HG03354 (cell line): ENCODE data around the gene PSMG4.

ENCODE experiments used
- ATAC-seq: cut with Tn5 transposase; IDR thresholded peaks from one replicate; pipeline ENCODE4 v1.9.1; 2021; ENCODE audit warnings: mild to moderate bottlenecking; ENCODE audit not compliant: unreplicated experiment, poor library complexity, severe bottlenecking

PSMG4 gene, protein sequence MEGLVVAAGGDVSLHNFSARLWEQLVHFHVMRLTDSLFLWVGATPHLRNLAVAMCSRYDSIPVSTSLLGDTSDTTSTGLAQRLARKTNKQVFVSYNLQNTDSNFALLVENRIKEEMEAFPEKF

DNA sequence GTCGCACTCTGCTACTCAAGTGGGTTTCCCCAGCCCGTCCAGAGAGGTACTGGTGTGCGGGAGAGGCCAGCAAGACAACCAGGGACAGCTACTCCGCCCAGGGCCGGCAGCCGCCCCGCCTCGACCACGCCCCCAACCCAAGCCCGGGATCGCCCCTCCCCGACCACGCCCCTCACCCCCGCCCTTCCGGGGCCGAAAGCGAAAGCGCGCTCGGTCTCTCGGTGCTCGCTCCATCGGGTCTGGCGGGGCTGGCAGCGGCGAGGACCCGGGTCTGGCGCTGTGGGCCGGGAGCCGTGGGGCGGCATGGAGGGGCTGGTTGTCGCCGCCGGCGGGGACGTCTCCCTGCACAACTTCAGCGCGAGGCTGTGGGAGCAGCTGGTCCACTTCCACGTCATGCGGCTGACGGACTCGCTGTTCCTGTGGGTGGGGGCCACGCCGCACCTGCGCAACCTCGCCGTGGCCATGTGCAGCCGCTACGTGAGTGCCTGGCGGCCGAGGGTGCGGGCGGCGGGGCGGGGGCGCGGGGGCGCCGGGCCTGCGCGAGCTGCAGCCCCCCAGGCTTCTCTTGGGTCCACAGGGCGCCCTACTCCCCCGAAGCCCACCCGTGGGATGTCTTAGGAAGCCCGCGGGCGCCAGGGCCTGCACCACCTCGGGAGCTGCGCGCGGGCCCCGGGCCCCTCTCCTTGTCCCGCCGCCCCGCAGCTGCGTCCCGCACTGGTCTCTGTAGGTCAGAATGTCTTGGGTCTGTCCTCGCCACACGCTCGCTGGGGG lies at the start of gene PSMG4:
TSS of gene PSMG4 (plus strand) at position 228 of the 771 bp plus-strand sequence. CDS start at position 304, 76 bp downstream.
- peak; percentile 78 for ATAC-seq

DNA sequence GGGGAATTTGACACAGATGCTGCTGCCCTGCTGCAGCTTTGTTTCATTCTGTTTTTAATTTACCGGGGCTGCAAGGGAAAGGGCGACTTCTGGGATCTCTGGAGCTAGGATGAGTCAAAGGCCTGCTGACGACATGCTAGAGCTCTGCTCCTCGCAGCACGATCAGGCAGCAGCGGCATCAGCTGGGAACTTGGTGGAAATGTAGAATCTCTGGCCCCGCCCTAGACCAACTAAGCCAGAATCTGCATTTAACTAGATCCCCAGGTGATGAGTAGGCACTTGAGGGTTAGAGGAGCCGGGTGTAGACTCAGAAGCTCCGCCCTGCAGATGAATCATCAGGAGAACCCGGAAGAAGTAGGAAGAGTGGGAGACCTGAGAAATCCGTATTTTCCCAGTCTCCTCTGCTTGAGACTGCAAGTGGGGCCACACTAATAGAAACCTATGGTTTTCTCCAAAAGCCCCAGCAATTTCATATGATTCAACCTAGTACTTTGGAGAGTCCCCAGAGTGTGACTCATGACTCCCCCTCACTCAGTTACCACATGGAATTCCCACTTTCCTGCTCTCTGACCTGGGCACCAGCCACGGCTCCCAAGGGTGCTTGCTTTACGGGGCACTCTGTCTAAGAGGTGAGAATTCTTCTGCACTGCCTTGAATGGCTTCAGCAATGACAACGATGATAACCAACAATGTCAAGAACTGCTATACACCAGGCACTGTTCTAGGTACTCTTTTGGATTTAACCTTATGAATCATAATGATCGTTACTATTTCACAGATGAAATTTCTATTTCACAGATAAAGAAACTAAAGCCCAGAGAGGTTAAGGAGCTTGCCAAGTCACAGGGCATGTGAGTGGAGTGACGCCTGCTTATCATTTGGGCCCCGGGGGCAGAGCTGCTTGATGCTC lies 49.4 kb upstream of the PSMG4 start:
- peak; percentile 48 for ATAC-seq

DNA sequence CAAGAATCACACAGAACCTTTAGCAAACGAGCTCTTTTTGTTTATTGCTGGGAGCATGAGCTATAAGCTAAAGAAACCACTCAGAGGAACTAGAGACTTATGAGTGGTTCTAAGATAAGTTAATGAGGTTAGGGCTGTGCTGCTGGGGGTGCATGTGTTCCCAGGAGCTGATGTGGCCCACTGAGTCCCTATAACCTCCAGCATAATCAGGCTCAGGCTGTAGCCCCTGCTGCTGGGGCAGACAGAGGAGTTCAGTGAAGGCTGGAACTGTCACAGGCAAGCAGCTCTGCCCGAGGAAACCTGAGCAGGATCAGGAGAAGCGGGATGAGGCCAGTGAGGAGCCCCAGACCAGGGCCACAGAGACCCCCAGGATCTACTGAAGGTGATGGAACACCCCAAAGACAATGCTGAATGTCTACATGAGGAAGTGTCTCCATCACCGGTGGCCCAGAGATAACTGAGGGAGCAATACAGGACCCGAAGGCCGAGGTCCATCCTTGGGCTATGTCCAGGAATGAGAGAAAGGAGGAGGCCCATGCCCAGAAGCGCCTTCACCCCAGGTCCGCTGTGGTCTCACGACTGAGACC lies 48.6 kb upstream of the PSMG4 start:
- ATAC-seq = no peak

DNA sequence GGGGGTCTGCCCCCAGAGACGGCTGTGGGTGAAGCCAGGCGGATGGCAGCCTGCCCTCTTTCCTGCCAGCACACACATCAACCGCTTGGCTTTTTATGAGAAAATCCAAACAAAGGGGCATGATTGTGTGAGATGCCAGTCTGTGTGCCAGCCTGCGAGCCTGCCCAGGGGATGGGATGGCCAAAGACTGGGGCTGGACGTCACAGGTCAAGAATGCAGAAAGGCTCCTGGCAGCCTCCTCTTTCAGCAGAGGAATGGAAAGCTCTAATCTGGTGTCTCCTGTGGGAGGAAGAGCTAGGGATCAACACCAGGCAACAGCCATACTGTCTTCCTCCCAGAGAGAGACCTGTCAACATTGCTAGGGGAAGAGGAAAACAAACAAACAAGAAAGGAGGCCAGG lies 47.1 kb upstream of the PSMG4 start:
- ATAC-seq = no peak

DNA sequence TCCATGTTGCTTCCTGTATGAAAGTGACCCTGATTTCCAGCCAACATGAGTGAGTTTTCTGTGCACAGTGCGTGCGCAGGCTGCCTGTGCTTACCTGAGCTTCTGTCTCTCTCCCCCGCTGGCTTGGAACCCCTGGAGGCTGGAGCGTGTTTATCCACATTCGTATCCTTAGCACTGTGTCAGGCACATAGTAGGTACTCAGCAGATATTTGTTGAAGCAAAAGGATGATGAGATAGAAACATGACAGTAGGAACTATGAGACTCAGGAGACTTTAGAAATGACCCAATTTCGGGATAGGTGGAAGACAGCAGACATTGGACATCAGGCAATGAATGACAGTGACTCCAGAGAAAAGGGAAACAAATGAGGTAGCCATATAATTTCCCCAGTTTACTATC lies 46.5 kb upstream of the PSMG4 start:
- ATAC-seq = no peak

DNA sequence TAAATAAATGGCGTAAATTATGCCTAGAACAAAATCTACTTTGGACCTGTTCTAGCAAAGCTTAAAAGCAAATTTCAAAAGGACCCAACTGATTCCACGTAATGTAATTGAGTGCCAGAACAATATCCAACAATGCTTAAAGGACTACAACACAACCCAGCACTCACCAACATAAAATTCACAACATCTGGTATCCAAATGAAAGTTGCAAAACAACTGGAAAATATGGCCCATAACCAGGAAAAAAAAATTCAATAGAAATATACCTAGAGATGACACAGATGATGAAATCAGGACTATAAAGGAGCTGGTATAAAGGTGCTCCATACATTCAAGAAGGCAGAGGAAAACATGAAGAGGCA lies 45.4 kb upstream of the PSMG4 start:
- no peak for ATAC-seq

DNA sequence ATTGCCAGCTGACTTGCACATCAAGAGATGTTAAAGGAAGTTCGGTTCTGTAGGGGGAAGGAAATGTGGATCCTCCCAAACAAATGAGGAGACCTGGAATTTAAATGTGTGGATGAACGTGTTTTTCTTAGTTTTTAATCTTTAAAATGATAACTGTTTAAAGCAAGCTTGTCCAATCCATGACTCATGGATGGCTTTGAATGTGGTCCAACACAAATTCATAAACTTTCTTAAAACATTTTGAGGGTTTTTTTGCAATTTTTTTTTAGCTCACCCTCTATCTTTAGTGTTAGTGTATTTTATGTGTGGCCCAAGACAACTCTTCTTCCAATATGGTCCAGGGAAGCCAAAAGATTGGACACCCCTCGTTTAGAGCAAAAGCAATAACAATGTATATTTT lies 43.8 kb upstream of the PSMG4 start:
- ATAC-seq = no peak

DNA sequence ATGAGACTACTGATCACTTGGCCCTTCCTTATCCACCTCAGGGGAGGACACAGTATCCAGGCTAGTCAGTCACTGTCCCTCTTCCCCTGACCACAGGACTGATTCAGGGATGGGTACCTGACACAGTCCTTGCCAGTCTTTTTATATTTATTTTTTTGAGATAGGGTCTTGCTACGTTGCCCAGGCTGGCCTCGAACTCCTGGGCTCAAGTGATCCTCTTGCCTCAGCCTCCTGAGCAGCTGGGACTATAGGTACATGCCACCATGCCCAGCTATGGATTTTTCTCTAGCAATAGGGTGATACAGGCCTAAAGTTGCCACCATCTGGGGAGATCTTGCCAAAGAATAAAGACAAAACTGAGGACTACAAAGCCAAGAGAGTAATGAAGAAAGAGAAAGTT lies 41.5 kb upstream of the PSMG4 start:
- ATAC-seq = no peak

DNA sequence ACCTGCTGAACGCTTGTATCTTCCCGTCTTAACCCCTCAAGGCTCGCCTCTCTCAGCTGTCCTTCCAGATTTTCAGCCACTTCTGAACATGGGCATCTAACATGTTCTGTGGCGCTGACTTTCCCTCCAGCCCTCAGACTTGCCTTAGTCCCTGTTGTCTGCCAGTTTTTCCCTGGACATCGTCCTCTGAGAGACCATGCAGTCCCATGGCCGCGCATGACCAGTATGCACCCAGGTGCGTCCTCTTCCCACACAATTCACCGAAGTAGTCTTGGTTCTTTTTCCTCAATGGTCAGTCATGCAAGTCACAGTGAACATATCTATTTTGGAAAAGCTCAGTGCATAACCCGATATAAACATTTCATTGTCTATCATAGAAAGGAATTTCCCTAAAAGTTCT lies 40.5 kb upstream of the PSMG4 start:
- ATAC-seq = no peak

DNA sequence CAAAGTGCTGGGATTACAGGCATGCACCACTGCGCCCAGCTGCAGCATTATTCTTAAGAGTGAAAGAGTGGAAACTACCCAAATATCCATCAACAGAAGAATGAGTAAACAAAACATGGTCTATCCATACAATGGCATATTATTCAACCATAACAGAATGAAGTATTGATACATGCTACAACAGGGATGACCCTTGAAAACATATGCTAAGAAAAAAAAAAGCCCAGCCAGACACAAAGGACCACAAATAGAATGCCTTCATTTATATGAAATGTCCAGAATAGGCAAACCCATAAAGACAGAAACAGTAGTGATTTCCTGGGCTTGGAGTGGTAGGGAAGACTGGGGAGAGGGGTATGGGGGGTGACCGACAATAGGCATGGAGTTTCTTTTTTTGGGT lies 38.4 kb upstream of the PSMG4 start:
- no peak for ATAC-seq

DNA sequence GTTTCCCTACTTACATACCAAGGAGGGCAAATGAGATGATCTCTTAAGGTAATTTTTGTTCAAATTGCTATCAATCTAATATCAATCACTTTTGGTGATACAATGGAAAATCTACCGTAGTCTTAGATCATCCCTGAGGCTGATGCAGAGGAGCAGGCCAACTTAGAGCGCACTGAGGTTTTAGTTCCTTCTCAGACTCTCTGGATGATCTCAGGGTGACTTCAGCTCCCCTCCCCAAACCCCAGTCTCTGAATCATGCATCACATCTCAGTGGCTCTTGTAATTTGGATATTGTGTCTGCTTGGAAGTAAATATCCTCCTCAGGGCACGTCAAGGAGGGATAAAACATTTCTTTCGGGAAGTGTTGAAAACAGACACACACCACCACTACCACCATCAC lies 37.2 kb upstream of the PSMG4 start:
- ATAC-seq = no peak

DNA sequence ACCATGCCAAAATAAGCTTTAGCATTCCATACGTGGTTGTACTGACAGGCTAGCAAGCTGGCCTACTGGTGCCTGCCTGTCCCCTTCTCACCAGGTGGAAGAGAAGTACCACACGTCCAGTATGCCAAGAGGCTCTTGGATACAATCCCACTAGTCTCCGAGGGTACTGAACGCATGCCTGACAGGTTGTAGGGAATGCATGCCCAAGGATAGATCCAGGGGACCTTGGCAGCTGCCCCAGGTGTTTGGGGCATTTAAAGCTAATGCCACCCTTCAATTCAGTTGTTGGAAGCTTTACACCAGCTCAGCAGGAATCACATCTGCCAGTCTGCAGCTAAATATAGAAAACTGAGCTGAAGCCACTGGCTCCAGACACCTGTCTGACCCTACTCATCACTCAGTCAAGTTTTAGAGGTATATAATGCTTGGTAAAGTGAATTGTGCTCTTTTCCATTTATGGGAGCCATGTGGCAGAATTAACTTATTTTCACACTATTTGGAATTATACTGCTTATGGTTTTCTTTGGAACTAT lies 36.2 kb upstream of the PSMG4 start:
- ATAC-seq = no peak

DNA sequence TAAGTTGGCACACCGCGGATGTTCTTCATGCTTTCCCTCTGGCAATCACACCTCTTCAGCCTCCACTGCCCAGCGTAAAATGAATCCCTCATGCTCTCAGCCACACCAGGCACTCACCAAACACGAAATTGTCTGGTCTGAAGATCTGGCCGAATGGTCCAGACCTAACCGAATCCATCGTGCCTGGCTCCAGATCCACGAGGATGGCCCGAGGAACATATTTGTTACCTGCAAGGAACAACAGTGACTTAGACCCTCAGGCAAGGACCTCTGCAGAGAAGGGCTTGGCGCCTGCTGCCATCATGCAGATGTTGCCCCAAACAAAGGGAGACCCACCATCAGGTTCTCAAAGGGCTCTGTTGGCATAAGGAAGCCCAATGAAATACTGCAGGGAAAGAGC lies 32.7 kb upstream of the PSMG4 start:
- no peak for ATAC-seq

DNA sequence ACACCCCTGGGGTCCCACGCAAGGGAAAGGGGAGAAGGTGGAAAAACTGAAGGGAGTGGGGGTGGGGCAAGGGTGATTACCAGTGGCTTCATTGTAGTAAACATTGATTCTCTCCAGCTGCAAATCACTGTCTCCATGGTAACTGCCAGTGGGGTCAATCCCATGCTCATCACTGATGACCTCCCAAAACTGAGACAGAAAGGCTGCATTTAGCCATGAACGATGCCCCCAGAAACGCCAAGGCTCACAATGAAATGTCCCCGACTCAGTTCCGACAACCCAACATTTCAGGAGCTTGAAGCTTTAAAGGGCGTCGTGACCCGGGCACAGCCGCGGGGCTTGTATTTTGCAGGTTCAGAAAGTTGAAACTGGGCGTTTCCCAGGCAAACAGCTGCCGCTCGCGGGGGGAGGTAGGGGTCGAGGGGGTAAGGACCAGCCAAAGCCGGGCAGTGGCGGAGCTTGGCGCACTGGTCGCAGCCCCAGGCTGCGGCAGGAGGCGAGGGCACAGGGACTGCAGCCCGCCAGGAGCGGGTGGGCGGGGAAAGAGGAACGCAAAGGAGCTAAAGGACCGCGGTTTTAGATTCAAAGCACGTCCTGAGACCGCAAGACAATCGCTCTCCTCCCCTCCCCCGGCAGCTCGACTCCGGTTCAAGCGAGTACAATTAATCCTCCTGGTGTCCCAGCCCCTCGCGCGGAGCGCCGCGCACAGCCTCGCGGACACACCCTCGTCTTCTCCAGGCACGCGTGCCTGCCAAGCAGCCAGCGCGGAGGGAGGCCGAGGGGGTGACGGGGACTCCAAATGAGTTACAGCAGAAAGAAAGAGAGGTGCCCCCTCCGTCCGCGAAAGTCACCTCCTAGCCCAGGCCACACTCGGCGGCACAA lies 32.0 kb upstream of the PSMG4 start:
- ATAC-seq = no peak

DNA sequence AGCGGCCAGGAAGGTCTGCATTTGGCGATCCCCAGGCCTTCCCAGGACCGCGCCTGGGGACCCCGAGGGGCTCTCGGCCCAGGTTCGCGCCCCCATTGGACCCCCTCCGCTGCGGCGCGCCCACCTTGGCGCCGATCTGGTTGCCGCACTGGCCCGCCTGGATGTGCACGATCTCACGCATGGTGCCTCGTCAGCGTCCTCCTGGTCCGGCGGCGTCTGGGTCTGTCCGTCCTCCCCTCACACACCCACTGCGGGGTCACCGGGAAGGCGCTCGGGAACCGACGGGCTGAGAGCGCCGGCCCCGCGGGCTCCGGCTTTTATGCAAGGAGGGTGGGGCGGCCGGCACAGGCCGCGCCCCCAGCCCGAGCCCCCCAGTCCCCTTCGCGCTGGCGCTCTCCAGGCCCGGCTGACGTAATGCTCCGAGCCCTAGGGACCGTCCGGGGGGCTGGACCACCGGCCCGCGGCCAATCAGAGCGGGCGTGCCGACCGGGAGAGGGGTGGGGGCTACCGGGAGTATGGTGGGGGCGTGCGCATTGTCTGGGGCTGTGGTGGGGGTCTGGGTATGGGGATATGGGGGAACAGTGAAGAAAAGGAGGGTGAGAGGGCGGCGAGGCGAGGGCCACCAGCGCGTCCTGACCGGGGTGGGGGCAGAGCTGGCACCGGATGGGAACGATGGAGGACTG lies 31.2 kb upstream of the PSMG4 start, which contains the start of gene TUBB2B:
TSS of gene TUBB2B (minus strand) at position 291 of the 683 bp plus-strand sequence. CDS start at position 181, 110 bp downstream.
- ATAC-seq = no peak

DNA sequence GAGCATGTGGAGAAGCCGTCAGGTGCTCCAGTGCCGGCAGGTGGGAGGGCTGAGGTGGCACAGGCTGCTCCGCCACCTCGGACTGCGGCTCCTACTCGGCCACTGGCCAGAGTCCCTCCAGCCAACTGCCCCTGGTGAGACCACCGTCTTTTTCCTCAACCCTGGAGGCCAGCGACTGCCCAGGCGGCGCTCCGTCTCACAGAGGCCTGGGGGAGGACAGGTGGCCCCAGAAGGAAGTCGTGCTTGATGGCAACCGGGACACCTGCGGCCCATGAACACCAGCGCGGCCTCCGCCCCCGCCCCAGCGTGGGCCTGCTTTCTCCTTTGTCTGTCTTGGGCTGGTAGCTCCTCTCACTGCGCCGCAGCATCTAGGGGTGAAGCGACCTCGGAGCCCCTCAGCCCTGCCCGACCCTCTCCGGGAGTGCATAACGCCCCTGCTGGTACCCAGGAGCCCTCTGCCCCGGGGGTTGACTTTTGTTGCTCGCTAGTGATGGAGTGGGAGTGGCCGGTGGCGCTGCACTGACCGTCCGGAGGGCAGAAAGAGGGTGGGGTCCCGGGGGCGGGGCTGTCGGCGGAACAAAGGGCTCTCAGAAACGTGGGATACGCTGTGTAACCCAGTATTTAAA lies 30.6 kb upstream of the PSMG4 start:
- no peak for ATAC-seq

DNA sequence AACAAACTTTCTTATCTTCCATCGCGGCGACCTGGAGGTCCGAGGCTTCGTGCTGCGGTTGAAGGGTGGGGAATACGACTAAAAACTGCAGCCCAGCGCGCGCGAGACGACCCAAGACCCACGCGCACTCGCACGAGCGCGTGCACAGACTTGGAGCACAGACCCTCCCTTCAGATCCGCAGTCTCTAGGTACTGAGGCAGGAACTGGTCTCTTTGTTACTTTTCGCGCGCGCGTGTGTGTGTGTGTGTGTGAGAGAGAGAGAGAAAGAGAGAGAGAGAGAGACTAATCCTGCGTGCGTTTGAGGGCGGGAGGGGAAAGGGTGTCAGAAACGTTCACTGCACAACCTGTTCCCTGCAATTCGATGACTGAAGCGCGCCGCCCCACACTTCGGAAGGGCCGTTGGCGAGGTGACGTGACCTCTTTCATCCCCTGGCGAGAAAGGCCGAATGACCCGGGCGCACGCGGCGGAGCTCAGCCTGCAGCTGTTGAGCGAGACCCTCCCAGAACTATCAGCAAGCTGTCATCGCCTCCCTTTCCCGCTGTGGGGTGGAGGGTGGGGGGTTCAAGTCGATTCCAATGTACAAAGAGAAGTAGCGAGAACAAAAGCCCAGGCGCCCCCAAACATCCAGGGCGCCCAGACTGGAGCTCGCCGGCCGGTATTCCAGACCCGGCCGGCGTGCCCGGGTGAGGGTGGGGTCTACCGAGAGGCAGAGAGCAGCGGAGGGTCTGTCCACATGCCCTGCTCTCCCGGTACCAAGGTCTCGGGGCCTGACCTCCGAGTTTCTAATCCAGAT lies 29.8 kb upstream of the PSMG4 start:
- no peak for ATAC-seq
